KMS-11 (cell line): ENCODE measurements around the gene KCNS3.
A peak's percentile ranks its signal among the peaks of the same experiment; 100 is the strongest.

Experiments used
- H2AFZ ChIP-seq: fragments of 200-600 bp; sonication (generic); 2 replicates; pipeline ENCODE4 v1.6.1; 2016; ENCODE audit warnings: antibody characterized with exemption, mixed run types, low read depth
- H3K27ac ChIP-seq: fragments of 200-600 bp; sonication (generic); 2 replicates; pipeline ENCODE4 v1.6.1; 2016; ENCODE audit warnings: mild to moderate bottlenecking, mixed run types
- H3K27me3 ChIP-seq: fragments of 200-600 bp; sonication (generic); 2 replicates; pipeline ENCODE4 v1.6.1; 2017; ENCODE audit warnings: mild to moderate bottlenecking, low read depth, mixed run types, moderate library complexity; ENCODE audit not compliant: insufficient read depth
- H3K36me3 ChIP-seq: fragments of 200-600 bp; sonication (generic); 2 replicates; pipeline ENCODE4 v1.6.1; 2017; ENCODE audit warnings: mild to moderate bottlenecking, mixed run types; ENCODE audit not compliant: insufficient read depth
- H3K4me1 ChIP-seq: fragments of 200-600 bp; sonication (generic); 2 replicates; pipeline ENCODE4 v1.6.1; 2016; ENCODE audit warnings: mild to moderate bottlenecking, low read depth, mixed run types; ENCODE audit not compliant: poor library complexity, severe bottlenecking
- H3K4me2 ChIP-seq: fragments of 200-600 bp; sonication (generic); 2 replicates; pipeline ENCODE4 v1.7.0; 2016; ENCODE audit warnings: mild to moderate bottlenecking, mixed run types
- H3K4me3 ChIP-seq: fragments of 200-600 bp; sonication (generic); IDR thresholded peaks from 2 replicates; pipeline ENCODE4 v1.6.1; 2017; ENCODE audit warnings: low read depth, low read length, mixed read lengths; ENCODE audit not compliant: insufficient read depth
- H3K79me2 ChIP-seq: fragments of 200-600 bp; sonication (generic); 2 replicates; pipeline ENCODE4 v1.6.1; 2016; ENCODE audit warnings: low read depth, mixed run types; ENCODE audit not compliant: insufficient read depth
- H3K9ac ChIP-seq: fragments of 200-600 bp; sonication (generic); 2 replicates; pipeline ENCODE4 v1.6.1; 2016; ENCODE audit warnings: mild to moderate bottlenecking, mixed run types
- H4K20me1 ChIP-seq: fragments of 200-600 bp; sonication (generic); 2 replicates; pipeline ENCODE4 v1.6.1; 2016; ENCODE audit warnings: mild to moderate bottlenecking, mixed run types; ENCODE audit not compliant: insufficient read depth
- TF ChIP-seq, protein P1 (sequence below): fragments of 200-600 bp; sonication (generic); conservative IDR thresholded peaks from 2 replicates; pipeline ENCODE4 v1.6.1; 2017; ENCODE audit warnings: low read depth, mild to moderate bottlenecking, antibody characterized with exemption, low read length, moderate library complexity, mixed read lengths

Gene KCNS3

GRCh38 chr2:17878281-17879136 lies at the start of gene KCNS3:
Gene KCNS3 (plus strand): TSS chr2:17878667. CDS start chr2:17931009, 52,342 bp downstream.
- Histone ChIP-seq H3K4me2 (peak within 1 kb of the TSS; percentile 72), H3K27me3 (no peaks in the 10 kb centered on the region), H3K36me3 (no peaks in the 10 kb centered on the region), H3K9ac (peak within 1 kb of the TSS; percentile 19; the same call in 1 of the 2 replicates), H3K79me2 (no peaks in the 10 kb centered on the region), H3K4me1 (no peaks in the 10 kb centered on the region), H3K4me3 (no peak within 1 kb of the TSS), H4K20me1 (no peaks in the 10 kb centered on the region), H2AFZ (peak within 1 kb of the TSS; percentile 93), H3K27ac (no peak within 1 kb of the TSS)
- TF ChIP-seq, protein P1, sequence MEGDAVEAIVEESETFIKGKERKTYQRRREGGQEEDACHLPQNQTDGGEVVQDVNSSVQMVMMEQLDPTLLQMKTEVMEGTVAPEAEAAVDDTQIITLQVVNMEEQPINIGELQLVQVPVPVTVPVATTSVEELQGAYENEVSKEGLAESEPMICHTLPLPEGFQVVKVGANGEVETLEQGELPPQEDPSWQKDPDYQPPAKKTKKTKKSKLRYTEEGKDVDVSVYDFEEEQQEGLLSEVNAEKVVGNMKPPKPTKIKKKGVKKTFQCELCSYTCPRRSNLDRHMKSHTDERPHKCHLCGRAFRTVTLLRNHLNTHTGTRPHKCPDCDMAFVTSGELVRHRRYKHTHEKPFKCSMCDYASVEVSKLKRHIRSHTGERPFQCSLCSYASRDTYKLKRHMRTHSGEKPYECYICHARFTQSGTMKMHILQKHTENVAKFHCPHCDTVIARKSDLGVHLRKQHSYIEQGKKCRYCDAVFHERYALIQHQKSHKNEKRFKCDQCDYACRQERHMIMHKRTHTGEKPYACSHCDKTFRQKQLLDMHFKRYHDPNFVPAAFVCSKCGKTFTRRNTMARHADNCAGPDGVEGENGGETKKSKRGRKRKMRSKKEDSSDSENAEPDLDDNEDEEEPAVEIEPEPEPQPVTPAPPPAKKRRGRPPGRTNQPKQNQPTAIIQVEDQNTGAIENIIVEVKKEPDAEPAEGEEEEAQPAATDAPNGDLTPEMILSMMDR, result no peak

DNA sequence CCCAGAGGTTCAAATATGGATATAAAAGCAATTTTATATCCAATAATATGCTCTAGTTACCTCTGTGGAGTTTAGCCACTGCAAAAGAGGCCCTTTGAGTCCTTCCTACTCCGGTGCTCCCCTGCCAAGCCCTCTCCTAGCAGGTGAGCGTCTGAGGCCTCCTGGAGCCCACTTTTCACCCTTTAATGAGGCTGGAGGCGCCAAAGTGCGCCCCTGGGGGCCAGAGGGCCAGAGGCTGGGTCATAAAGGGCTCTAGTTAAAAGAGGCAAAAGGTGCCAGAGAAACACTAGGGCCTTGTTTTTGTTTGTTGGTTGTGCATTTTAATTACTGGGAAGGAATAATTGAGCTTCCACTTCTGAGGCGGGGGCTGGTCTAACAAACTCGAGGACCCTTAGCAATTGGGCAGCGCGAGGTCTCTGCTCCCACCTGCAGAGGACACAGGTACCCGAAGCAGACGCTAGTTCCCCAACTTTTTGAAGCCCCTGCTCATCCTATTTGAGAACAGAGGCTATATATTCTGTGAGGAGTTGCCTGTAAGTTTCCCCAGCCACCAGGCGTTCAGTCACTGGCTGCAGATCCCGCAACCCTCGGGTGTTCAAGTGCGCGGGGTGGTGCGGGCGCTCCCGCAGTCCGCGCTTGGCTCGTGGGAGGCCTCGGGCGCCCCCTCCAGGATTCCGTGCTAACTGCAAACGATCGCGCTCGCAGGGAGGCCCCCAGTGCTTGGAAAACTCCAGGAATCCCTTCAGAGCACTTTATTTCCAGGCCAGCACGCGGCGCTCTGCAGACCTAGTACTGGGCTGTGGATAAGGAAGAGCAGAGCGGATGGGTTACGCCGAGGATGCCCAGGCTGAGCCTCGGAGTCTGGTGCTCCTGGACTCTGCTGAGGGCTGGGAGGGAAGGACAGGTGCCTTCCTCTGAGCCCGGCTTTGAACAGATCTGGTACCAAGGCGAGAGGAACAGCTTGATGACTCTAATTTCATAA lies 48.1 kb upstream of the KCNS3 start:
- no peaks in the 10 kb centered on the region for H4K20me1 ChIP-seq
- H3K36me3 ChIP-seq, result no peaks in the 10 kb centered on the region
- no peaks in the 10 kb centered on the region for H3K27me3 ChIP-seq
- H3K4me1 ChIP-seq, result no peaks in the 10 kb centered on the region
- no peak overlapping the region for H3K27ac ChIP-seq
- no peak overlapping the region for H3K4me3 ChIP-seq
- H2AFZ ChIP-seq, result peak overlapping the region; percentile 10; the same call in 1 of the 2 replicates
- no peak overlapping the region for H3K4me2 ChIP-seq
- no peak overlapping the region for H3K9ac ChIP-seq
- TF ChIP-seq, protein P1, result peak; percentile 25; the same call in 1 of the 2 replicates
- H3K79me2 ChIP-seq, result no peaks in the 10 kb centered on the region

- Histone ChIP-seq H3K27ac (no peak overlapping the region), H3K79me2 (no peaks in the 10 kb centered on the region), H3K27me3 (no peaks in the 10 kb centered on the region), H3K36me3 (no peaks in the 10 kb centered on the region), H3K4me1 (no peaks in the 10 kb centered on the region), H3K4me2 (no peak overlapping the region), H3K4me3 (no peak overlapping the region), H4K20me1 (no peaks in the 10 kb centered on the region), H3K9ac (no peak overlapping the region), H2AFZ (no peak overlapping the region)
- TF ChIP-seq, protein P1, result no peak
Measured at GRCh38 chr2:17835516-17835915, 43.0 kb upstream of the KCNS3 start.

GRCh38 chr2:17839959-17840358 lies 38.5 kb upstream of the KCNS3 start:
- H3K27me3 ChIP-seq, result no peaks in the 10 kb centered on the region
- H4K20me1 ChIP-seq, result no peaks in the 10 kb centered on the region
- H3K4me3 ChIP-seq, result no peak overlapping the region
- no peak overlapping the region for H2AFZ ChIP-seq
- no peaks in the 10 kb centered on the region for H3K36me3 ChIP-seq
- H3K27ac ChIP-seq, result no peak overlapping the region
- H3K4me1 ChIP-seq, result no peaks in the 10 kb centered on the region
- no peak overlapping the region for H3K4me2 ChIP-seq
- no peak overlapping the region for H3K9ac ChIP-seq
- TF ChIP-seq, protein P1, result no peak
- H3K79me2 ChIP-seq, result no peaks in the 10 kb centered on the region
